Kidney (tissue), 14 donors: ENCODE results near the gene IST1. TPM values are rescaled to one million over a fixed set of nuclear protein-coding genes. Genes with fewer than 3 reads are reported as not detected.
A peak's percentile ranks its signal among the peaks of the same experiment; 100 is the strongest.

ENCODE experiments used
- DNase-seq, 5 donors: peaks; one replicate each; pipeline ENCODE4 v3.0.0-alpha.2; 2013 to 2020
- FAIRE-seq: peaks from 2 replicates; lab custom pipeline; 2012; peaks lifted over from hg19 to GRCh38; lab: Jason Lieb, UNC
- H3K27ac ChIP-seq, 2 donors: one replicate each; pipeline ENCODE4 v1.7.0; 2013; ENCODE audit warnings: low read depth in 2 of 2, low read length in 2 of 2, inconsistent platforms in 1 of 2
- H3K27me3 ChIP-seq: one replicate; pipeline ENCODE4 v1.7.1; 2013; ENCODE audit warnings: low read length, inconsistent platforms; ENCODE audit not compliant: control insufficient read depth, insufficient read depth
- H3K36me3 ChIP-seq, 3 donors: one replicate each; pipeline versions ENCODE4 v1.7.0 to v1.7.1; 2013; ENCODE audit warnings: low read length in 3 of 3, control low read depth in 1 of 3, inconsistent platforms in 1 of 3; ENCODE audit not compliant: insufficient read depth in 3 of 3, control insufficient read depth in 2 of 3
- H3K4me1 ChIP-seq, 3 donors: one replicate each; pipeline versions ENCODE4 v1.7.0 to v1.7.1; 2013; ENCODE audit warnings: low read length in 3 of 3, inconsistent platforms in 1 of 3, low read depth in 1 of 3; ENCODE audit not compliant: control insufficient read depth in 2 of 3, insufficient read depth in 2 of 3
- H3K4me3 ChIP-seq, 3 donors: one replicate each; pipeline versions ENCODE4 v1.7.0 to v1.8.1; 2013; ENCODE audit warnings: low read length in 3 of 3, control low read depth in 1 of 3, inconsistent platforms in 1 of 3
- H3K9ac ChIP-seq, 3 donors: one replicate each; pipeline versions ENCODE4 v1.7.0 to v1.7.1; 2013; ENCODE audit warnings: low read length in 3 of 3, control low read depth in 1 of 3, inconsistent platforms in 1 of 3
- H3K9me3 ChIP-seq, 3 donors: one replicate each; pipeline versions ENCODE4 v1.7.0 to v1.7.1; 2013; ENCODE audit warnings: low read length in 3 of 3, control low read depth in 1 of 3, inconsistent platforms in 1 of 3; ENCODE audit not compliant: control insufficient read depth in 2 of 3, insufficient read depth in 1 of 3
- CTCF ChIP-seq: IDR thresholded peaks from 3 replicates; pipeline ENCODE4 v1.5.1; 2012; ENCODE audit warnings: mild to moderate bottlenecking, moderate library complexity, borderline replicate concordance; ENCODE audit not compliant: insufficient read depth; ENCODE audit errors: extremely low read depth
- intact Hi-C: fragments of 100-400 bp; cut with DNase I; formaldehyde crosslinking; loops from one replicate; pipeline ENCODE4 v1.11.1; 2022
- polyA plus RNA-seq: library from polyadenylated mRNA; stranded (reverse); fragments of 350-450 nt; fragmentation: Illumina TruSeq; extraction: RNeasy Lipid Tissue Mini Kit (QIAGEN cat#74804); gene quantifications from one replicate; pipeline ENCODE4 v1.2.3, GENCODE V29; 2014; ENCODE audit warnings: low read depth, low replicate concordance; ENCODE audit not compliant: insufficient read depth
- total RNA-seq: library from RNA; stranded (reverse); fragmentation: NEBNext Ultra II Directional; extraction: Animal tissue kit (Norgen Biotek cat#: 25700); gene quantifications from one replicate; pipeline ENCODE4 v1.2.1, GENCODE V29; 2021
- donor health status: control.
- donor health status: control.
- donor health status: control.
- donor health status: control.
- donor health status: control.
- donor health status: DM: yes; HTN: yes; CAD: no.
- donor health status: Normal renal cell carcinoma (clear cell type).

The IST1 gene
- total and polyA plus RNA-seq, 2 donors from 2014 or later, result 138 to 220 TPM

GRCh38 chr16:71846431-71846830 is 48.9 kb upstream of the IST1 start:
- peak overlapping the region; percentile 92 to 96 for H3K27ac ChIP-seq
- peaks cover 0 to 7% (median 0%) of the 10 kb centered on the region in 3 donors for H3K4me1 ChIP-seq
- peak overlapping the region; percentile 46 to 97 (median 95) for H3K9ac ChIP-seq
- peaks cover 2 to 30% (median 24%) of the 10 kb centered on the region in 3 donors for H3K36me3 ChIP-seq
- no peak for FAIRE-seq
- TF ChIP-seq CTCF, result no peak
- intact Hi-C loops, result no loop called here
- H3K27me3 ChIP-seq, result no peaks in the 10 kb centered on the region
- no peaks in the 10 kb centered on the region for H3K9me3 ChIP-seq
- peak overlapping the region; percentile 76 to 99 (median 94) for H3K4me3 ChIP-seq
- peak in 3 of 5 donors; percentile 15 to 31 (median 27) for DNase-seq

GRCh38 chr16:71847096-71847495 is 48.2 kb upstream of the IST1 start:
- H3K4me3 ChIP-seq, result peak overlapping the region; percentile 76 to 99 (median 94)
- FAIRE-seq (no peak), DNase-seq (no peak)
- peak overlapping the region in 1 of 3 donors; percentile 97 for H3K9ac ChIP-seq
- no peaks in the 10 kb centered on the region for H3K27me3 ChIP-seq
- no peaks in the 10 kb centered on the region for H3K9me3 ChIP-seq
- H3K27ac ChIP-seq, result no peak overlapping the region
- intact Hi-C loops, result no loop called here
- TF ChIP-seq CTCF, result no peak
- H3K36me3 ChIP-seq, result peaks cover 2 to 36% (median 27%) of the 10 kb centered on the region in 3 donors
- peaks cover 0 to 7% (median 0%) of the 10 kb centered on the region in 3 donors for H3K4me1 ChIP-seq

GRCh38 chr16:71848622-71849021 is 46.7 kb upstream of the IST1 start:
- TF ChIP-seq CTCF, result no peak
- peaks cover 2 to 37% (median 27%) of the 10 kb centered on the region in 3 donors for H3K36me3 ChIP-seq
- H3K4me1 ChIP-seq, result peaks cover 0 to 16% (median 4%) of the 10 kb centered on the region in 3 donors
- no peak overlapping the region for H3K9ac ChIP-seq
- no peak overlapping the region for H3K4me3 ChIP-seq
- no peaks in the 10 kb centered on the region for H3K9me3 ChIP-seq
- FAIRE-seq, result no peak
- H3K27ac ChIP-seq, result no peak overlapping the region
- intact Hi-C loops, result no loop called here
- no peaks in the 10 kb centered on the region for H3K27me3 ChIP-seq
- no peak for DNase-seq

- no peak overlapping the region for H3K4me3 ChIP-seq
- H3K36me3 ChIP-seq, result peaks cover 2 to 37% (median 30%) of the 10 kb centered on the region in 3 donors
- DNase-seq (no peak), FAIRE-seq (no peak)
- no peak overlapping the region for H3K27ac ChIP-seq
- intact Hi-C loops, result no loop called here
- no peaks in the 10 kb centered on the region for H3K9me3 ChIP-seq
- no peaks in the 10 kb centered on the region for H3K27me3 ChIP-seq
- H3K4me1 ChIP-seq, result peaks cover 0 to 23% (median 4%) of the 10 kb centered on the region in 3 donors
- TF ChIP-seq CTCF, result no peak
- no peak overlapping the region for H3K9ac ChIP-seq
Measured at GRCh38 chr16:71851746-71852145, 43.6 kb upstream of the IST1 start.
